GM12878 (cell line): ENCODE measurements around the gene SAPCD2. TPM values are rescaled to one million over a fixed set of nuclear protein-coding genes. Genes with fewer than 3 reads are reported as not detected.

Source experiments
- ATAC-seq: fragments of 200-7000 bp; cut with Tn5 transposase; 3 replicates; pipeline ENCODE4 v1.9.1; 2020; ENCODE audit warnings: mild to moderate bottlenecking, moderate library complexity
- BruUV-seq: library from RNA; stranded (reverse); fragments of 400-500 nt; replicated peaks from 2 replicates; lab custom pipeline; 2021; lab: Mats Ljungman, UMichigan
- CTCF ChIA-PET: fragments of 300-600 bp; sonication (Branson Sonifier 250); formaldehyde crosslinking; extraction: SDS; loops from one replicate; lab custom pipeline; 2021; ENCODE audit warnings: inconsistent platforms; lab: Yijun Ruan, JAX
- POLR2A ChIA-PET: fragments of 350-600 bp; formaldehyde crosslinking; extraction: SDS; loops from one replicate; lab custom pipeline; 2021; ENCODE audit warnings: inconsistent platforms; lab: Charles Lee
- RAD21 ChIA-PET: fragments of 300-600 bp; sonication (Branson Sonifier 250); formaldehyde crosslinking; loops from one replicate; lab custom pipeline; 2023; ENCODE audit warnings: antibody characterized with exemption; ENCODE audit not compliant: unreplicated experiment; lab: Charles Lee
- SMC1A ChIA-PET: fragments of 300-600 bp; sonication (Branson Sonifier 250); formaldehyde crosslinking; loops from one replicate; lab custom pipeline; 2023; ENCODE audit not compliant: unreplicated experiment, uncharacterized antibody; lab: Charles Lee
- DNase-seq: peaks from one replicate; pipeline ENCODE4 v3.0.0-alpha.2; 2011; ENCODE audit warnings: low read depth, low spot score
- FAIRE-seq: peaks from 3 replicates; lab custom pipeline; 2011; peaks lifted over from hg19 to GRCh38; lab: Jason Lieb, UNC
- H2AFZ ChIP-seq: 2 replicates; pipeline ENCODE4 v1.6.0; 2011; ENCODE audit warnings: low read depth, low read length, control low read depth; ENCODE audit not compliant: control insufficient read depth
- H3K27ac ChIP-seq: 2 replicates; pipeline ENCODE4 v1.5.1; 2011; ENCODE audit warnings: control low read depth; ENCODE audit not compliant: control insufficient read depth, insufficient read depth
- H3K27me3 ChIP-seq, 2 experiments: replicated peaks in 1 of 2; 2 replicates each; pipeline versions ENCODE4 v1.6.0 to v1.6.1; 2011; ENCODE audit warnings: low read length in 1 of 2; ENCODE audit not compliant: control insufficient read depth in 2 of 2, insufficient read depth in 2 of 2
- H3K36me3 ChIP-seq, 2 experiments: 2 replicates each; pipeline ENCODE4 v1.5.1; 2011; ENCODE audit warnings: low read length in 1 of 2; ENCODE audit not compliant: control insufficient read depth in 2 of 2, insufficient read depth in 2 of 2
- H3K4me1 ChIP-seq: 2 replicates; pipeline ENCODE4 v1.6.1; 2011; ENCODE audit warnings: mild to moderate bottlenecking, low read length, moderate library complexity, mixed read lengths; ENCODE audit not compliant: control insufficient read depth, insufficient read depth
- H3K4me2 ChIP-seq: 2 replicates; pipeline ENCODE4 v1.6.0; 2011; ENCODE audit warnings: control low read depth; ENCODE audit not compliant: control insufficient read depth, insufficient read depth
- H3K4me3 ChIP-seq: fragments of 200-600 bp; sonication (generic); 2 replicates; pipeline ENCODE4 v1.5.1; 2016
- H3K79me2 ChIP-seq: 2 replicates; pipeline ENCODE4 v1.6.0; 2011; ENCODE audit warnings: low read length; ENCODE audit not compliant: control insufficient read depth, insufficient read depth
- H3K9ac ChIP-seq: 2 replicates; pipeline ENCODE4 v1.8.0; 2011; ENCODE audit warnings: low read length, control low read depth, mixed read lengths; ENCODE audit not compliant: control insufficient read depth, insufficient read depth
- H3K9me3 ChIP-seq: replicated peaks from 3 replicates; pipeline ENCODE4 v1.5.1; 2011; ENCODE audit warnings: mild to moderate bottlenecking, low read length; ENCODE audit not compliant: control insufficient read depth, insufficient read depth
- H4K20me1 ChIP-seq: 2 replicates; pipeline ENCODE4 v1.6.0; 2011; ENCODE audit not compliant: control insufficient read depth, insufficient read depth
- CREB1 ChIP-seq: IDR thresholded peaks from 2 replicates; pipeline ENCODE4 v1.6.1; 2012; ENCODE audit warnings: low read depth, mild to moderate bottlenecking, inconsistent platforms
- ESRRA ChIP-seq: IDR thresholded peaks from 2 replicates; pipeline ENCODE4 v1.6.1; 2012; ENCODE audit warnings: mild to moderate bottlenecking, low read length, improper control_type of control experiment
- IKZF2 ChIP-seq, 2 experiments: fragments of 450-650 bp; IDR thresholded peaks; 2 replicates each; pipeline ENCODE4 v1.6.1; 2017; ENCODE audit warnings: mild to moderate bottlenecking in 2 of 2, moderate library complexity in 2 of 2
- MEF2B ChIP-seq: fragments of 450-650 bp; IDR thresholded peaks from 2 replicates; pipeline ENCODE4 v1.6.1; 2018; ENCODE audit warnings: mild to moderate bottlenecking, moderate library complexity; ENCODE audit not compliant: partially characterized antibody, poor library complexity, severe bottlenecking
- POLR2AphosphoS2 ChIP-seq: IDR thresholded peaks from 2 replicates; pipeline ENCODE4 v1.6.1; 2011; ENCODE audit warnings: low read depth, mild to moderate bottlenecking, low read length, improper control_type of control experiment, moderate library complexity
- POU2F2 ChIP-seq: IDR thresholded peaks from 3 replicates; pipeline ENCODE4 v1.6.1; 2011; ENCODE audit warnings: low read depth, mild to moderate bottlenecking, low read length, borderline replicate concordance
- SUZ12 ChIP-seq: fragments of 200-600 bp; sonication (generic); IDR thresholded peaks from one replicate; pipeline ENCODE4 v1.6.1; 2018; ENCODE audit warnings: antibody characterized with exemption, mild to moderate bottlenecking; ENCODE audit not compliant: unreplicated experiment
- TARDBP ChIP-seq: IDR thresholded peaks from 2 replicates; pipeline ENCODE4 v1.6.1; 2016; ENCODE audit warnings: borderline replicate concordance
- ZBTB40 ChIP-seq: fragments of 450-650 bp; IDR thresholded peaks from 2 replicates; pipeline ENCODE4 v1.6.1; 2016; ENCODE audit warnings: mild to moderate bottlenecking, moderate library complexity, borderline replicate concordance
- ZNF24 ChIP-seq: fragments of 450-650 bp; IDR thresholded peaks from 2 replicates; pipeline ENCODE4 v1.6.1; 2017; ENCODE audit warnings: antibody characterized with exemption, mild to moderate bottlenecking
- WGBS: methylation state at CpG from one replicate; pipeline ENCODE4 v1.1.6; 2016; ENCODE audit warnings: low lambda C conversion rate; ENCODE audit not compliant: insufficient replicate concordance, insufficient coverage; ENCODE audit errors: missing lambda C conversion rate; 5-methylcytosine and 5-hydroxymethylcytosine counted together
- in situ Hi-C: fragments of 300-500 bp; cut with MboI; formaldehyde crosslinking; loops from 9 replicates; pipeline ENCODE4 v1.14.3; 2018; ENCODE audit warnings: mixed read lengths
- intact Hi-C: fragments of 100-400 bp; cut with micrococcal nuclease; formaldehyde crosslinking; loops from one replicate; pipeline ENCODE4 v1.14.2; 2022; ENCODE audit not compliant: unreplicated experiment
- polyA plus RNA-seq, 11 experiments: library from polyadenylated mRNA; depleted of rRNA in 4 of 11; unstranded in 6 of 11; stranded (reverse) in 5 of 11; fragments of >200 nt; fragmentation: Nextera tagmentation in 4 of 11; fragmentation: Illumina TruSeq in 1 of 11; extraction: Ambion mirVana in 4 of 11; extraction: Trizol in 1 of 11; gene quantifications; 1 replicate in 1 of 11; 2 replicates in 10 of 11; pipeline versions ENCODE4 v1.2.1 to v1.2.3, GENCODE V29; 2011 to 2016; ENCODE audit warnings: inconsistent platforms in 2 of 11, missing spikeins in 2 of 11, low read depth in 1 of 11
- total RNA-seq, 4 experiments: library from RNA; depleted of rRNA in 3 of 4; stranded (reverse); fragments of >200 nt in 3 of 4; fragmentation: Illumina TruSeq in 1 of 4; extraction: Trizol in 1 of 4; gene quantifications; 2 replicates each; pipeline versions ENCODE4 v1.2.1 to v1.2.3, GENCODE V29; 2013 to 2021
- TF ChIP-seq, protein P1 (sequence below): IDR thresholded peaks from 2 replicates; pipeline ENCODE4 v1.6.1; 2012; ENCODE audit warnings: low read depth, low read length, improper control_type of control experiment

SAPCD2 gene
- total and polyA plus RNA-seq, 10 of the 15 experiments (the other 5 are each of a cell fraction or from before 2014, with no cell fraction given) = 1.6 to 35.2 (median 7.2) TPM

DNA sequence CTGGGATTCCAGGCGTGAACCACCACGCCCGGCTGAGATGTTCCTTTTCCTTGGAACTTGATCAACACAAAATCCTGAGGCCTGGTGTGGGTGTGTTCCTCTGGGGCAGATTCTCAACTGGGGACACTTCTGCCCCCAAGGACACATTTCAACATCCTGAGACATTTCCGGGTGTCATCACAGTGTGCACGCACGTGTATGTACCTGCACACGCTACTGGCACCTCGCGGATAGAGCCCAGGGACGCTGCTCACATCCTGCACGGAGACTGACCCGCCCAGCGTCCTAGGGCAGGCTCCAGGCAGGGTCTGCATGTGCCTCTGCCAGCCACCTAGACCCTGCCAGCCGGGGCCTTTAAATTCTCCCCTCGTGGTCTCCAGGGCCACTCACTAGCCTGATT is 8.0 kb downstream of the SAPCD2 start:
- RAD21 ChIA-PET = interaction anchor here (3.1 kb wide), 1 partner anchor 16 kb away, joined by 18 read pairs; the partner anchor contains the start of gene NPDC1
- in situ Hi-C loops = no loop called here
- H3K36me3 ChIP-seq = no peaks in the 10 kb centered on the region; a peak in 2 of 4 replicates
- intact Hi-C loops = no loop called here
- TF ChIP-seq TARDBP (no peak), MEF2B (no peak), CREB1 (no peak), ZNF24 (no peak), SUZ12 (no peak), ESRRA (no peak), ZBTB40 (no peak), POLR2AphosphoS2 (no peak), POU2F2 (no peak), IKZF2 (IDR thresholded peaks at IDR 0.05) (no peak)
- TF ChIP-seq, protein P1, sequence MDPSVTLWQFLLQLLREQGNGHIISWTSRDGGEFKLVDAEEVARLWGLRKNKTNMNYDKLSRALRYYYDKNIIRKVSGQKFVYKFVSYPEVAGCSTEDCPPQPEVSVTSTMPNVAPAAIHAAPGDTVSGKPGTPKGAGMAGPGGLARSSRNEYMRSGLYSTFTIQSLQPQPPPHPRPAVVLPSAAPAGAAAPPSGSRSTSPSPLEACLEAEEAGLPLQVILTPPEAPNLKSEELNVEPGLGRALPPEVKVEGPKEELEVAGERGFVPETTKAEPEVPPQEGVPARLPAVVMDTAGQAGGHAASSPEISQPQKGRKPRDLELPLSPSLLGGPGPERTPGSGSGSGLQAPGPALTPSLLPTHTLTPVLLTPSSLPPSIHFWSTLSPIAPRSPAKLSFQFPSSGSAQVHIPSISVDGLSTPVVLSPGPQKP = no peak
- TF ChIP-seq, all 136 proteins: peak for 0
- FAIRE-seq (no peak), DNase-seq (no peak), ATAC-seq (no peak)
- POLR2A ChIA-PET = no interaction called here
- Histone ChIP-seq H3K4me1 (no peaks in the 10 kb centered on the region), H3K27me3 (no peaks in the 10 kb centered on the region), H4K20me1 (no peaks in the 10 kb centered on the region), H3K9ac (no peak overlapping the region), H3K27ac (no peak overlapping the region), H3K4me2 (no peak overlapping the region), H3K9me3 (no peaks in the 10 kb centered on the region), H3K79me2 (no peaks in the 10 kb centered on the region), H2AFZ (no peak overlapping the region), H3K4me3 (no peak overlapping the region)
- 67% methylated on average over 15 of the region's 15 CpGs for WGBS
- SMC1A ChIA-PET = no interaction called here
- BruUV-seq = TSS peak; percentile 75
- CTCF ChIA-PET = interaction anchor here (6.4 kb wide), 1 partner anchor 14 kb away, joined by 81 read pairs; the partner anchor contains the start of gene NPDC1
